Measurements from ENCODE around the gene DNAI2.

GRCh38 chr17:74257311-74257710, 16.7 kb upstream of the DNAI2 start:
- TF ChIP-seq, protein P1, sequence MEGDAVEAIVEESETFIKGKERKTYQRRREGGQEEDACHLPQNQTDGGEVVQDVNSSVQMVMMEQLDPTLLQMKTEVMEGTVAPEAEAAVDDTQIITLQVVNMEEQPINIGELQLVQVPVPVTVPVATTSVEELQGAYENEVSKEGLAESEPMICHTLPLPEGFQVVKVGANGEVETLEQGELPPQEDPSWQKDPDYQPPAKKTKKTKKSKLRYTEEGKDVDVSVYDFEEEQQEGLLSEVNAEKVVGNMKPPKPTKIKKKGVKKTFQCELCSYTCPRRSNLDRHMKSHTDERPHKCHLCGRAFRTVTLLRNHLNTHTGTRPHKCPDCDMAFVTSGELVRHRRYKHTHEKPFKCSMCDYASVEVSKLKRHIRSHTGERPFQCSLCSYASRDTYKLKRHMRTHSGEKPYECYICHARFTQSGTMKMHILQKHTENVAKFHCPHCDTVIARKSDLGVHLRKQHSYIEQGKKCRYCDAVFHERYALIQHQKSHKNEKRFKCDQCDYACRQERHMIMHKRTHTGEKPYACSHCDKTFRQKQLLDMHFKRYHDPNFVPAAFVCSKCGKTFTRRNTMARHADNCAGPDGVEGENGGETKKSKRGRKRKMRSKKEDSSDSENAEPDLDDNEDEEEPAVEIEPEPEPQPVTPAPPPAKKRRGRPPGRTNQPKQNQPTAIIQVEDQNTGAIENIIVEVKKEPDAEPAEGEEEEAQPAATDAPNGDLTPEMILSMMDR (IDR thresholded peaks at IDR 0.05) = no peak
- no peak for TF ChIP-seq POLR2A (IDR thresholded peaks at IDR 0.05)
